ENCODE results near the gene PCOLCE2.

The PCOLCE2 gene

DNA sequence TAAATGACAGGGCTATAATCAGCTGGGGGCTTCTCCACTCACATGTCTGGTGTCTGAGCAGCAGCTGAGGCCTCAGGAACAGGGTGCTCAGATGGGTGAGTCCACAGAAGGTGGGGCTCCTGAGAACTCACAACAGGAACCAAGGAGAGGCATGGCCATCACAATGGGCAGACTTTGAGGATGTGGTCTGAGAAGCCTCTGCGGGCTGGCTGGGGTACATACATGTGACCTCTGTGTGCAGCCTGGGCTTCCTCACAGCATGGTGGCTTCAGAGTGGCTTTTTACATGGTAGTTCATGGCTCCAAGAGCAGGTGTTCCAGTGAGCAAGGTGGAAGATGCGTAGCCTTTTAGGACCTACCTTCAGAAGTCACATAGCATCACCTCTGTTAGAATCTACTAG lies 106.3 kb downstream of the PCOLCE2 start:
- Histone ChIP-seq H3K36me3 (ENCODE audit: control insufficient read depth in 1 of 2, insufficient read depth in 2 of 2, low read depth in 1 of 2, low read length in 2 of 2) (peaks cover 4 to 23% of the 10 kb centered on the region in 2 experiments), H2BK12ac (ENCODE audit: low read length in 2 of 2) (no peak overlapping the region), H3K4me3 (ENCODE audit: insufficient read depth in 1 of 2, low read depth in 1 of 2, low read length in 2 of 2) (no peak overlapping the region), H4K8ac (ENCODE audit: low read length) (no peak overlapping the region), H3K14ac (ENCODE audit: low read length in 2 of 2) (no peak overlapping the region), H3K9me3 (ENCODE audit: control insufficient read depth, low read length) (no peaks in the 10 kb centered on the region), H2BK15ac (ENCODE audit: low read depth, poor library complexity, severe bottlenecking) (no peak overlapping the region), H3K9ac (ENCODE audit: low read length) (no peak overlapping the region), H3K79me1 (replicated peaks; ENCODE audit: low read length, poor library complexity, severe bottlenecking) (no peaks in the 10 kb centered on the region), H3K18ac (ENCODE audit: low read depth in 1 of 2, low read length in 2 of 2) (no peak overlapping the region), H2AK5ac (ENCODE audit: low read length, severe bottlenecking) (no peak overlapping the region), H2BK120ac (ENCODE audit: low read depth, low read length) (no peak overlapping the region), H3K4me1 (ENCODE audit: control insufficient read depth, insufficient read depth, low read depth, low read length) (no peaks in the 10 kb centered on the region), H3K4ac (ENCODE audit: low read depth in 1 of 2, low read length in 2 of 2) (no peak overlapping the region), H2BK5ac (ENCODE audit: low read depth, low read length, poor library complexity, severe bottlenecking) (no peak overlapping the region), H3K27me3 (ENCODE audit: control insufficient read depth in 1 of 2, insufficient read depth in 1 of 2, low read length in 2 of 2) (no peaks in the 10 kb centered on the region), H2AFZ (ENCODE audit: low read depth, low read length) (no peak overlapping the region), H3K23ac (ENCODE audit: low read length in 2 of 2) (no peak overlapping the region), H3K4me2 (ENCODE audit: low read length, poor library complexity, severe bottlenecking) (no peak overlapping the region), H3K27ac (ENCODE audit: low read length, poor library complexity, severe bottlenecking) (no peak overlapping the region), H4K91ac (ENCODE audit: low read length) (no peak overlapping the region)
- WGBS: 94% methylated on average over 1 of the region's 2 CpGs
- DNase-seq: no peak

DNA sequence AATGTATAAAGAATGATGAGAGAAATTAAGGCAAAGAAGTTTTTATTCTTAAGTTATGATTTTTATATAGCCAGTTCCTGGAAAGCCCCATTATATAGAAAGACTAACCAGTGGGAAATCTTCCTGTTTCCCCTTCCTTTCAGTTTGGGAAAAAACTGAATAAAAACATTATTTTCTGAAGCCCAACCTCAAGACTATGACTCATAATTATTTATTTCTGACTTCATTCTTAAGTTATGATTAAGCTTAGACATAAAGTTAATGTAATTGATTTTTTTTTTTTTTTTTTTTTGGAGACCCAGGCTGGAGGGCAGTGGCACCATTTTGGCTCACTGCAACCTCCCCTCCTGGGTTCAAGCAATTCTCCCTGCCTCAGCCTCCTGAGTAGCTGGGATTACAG lies 109.3 kb downstream of the PCOLCE2 start:
- H3K23ac ChIP-seq (ENCODE audit: low read length in 2 of 2): no peak overlapping the region
- no peak overlapping the region for H2AFZ ChIP-seq (ENCODE audit: low read depth, low read length)
- H4K91ac ChIP-seq (ENCODE audit: low read length): no peak overlapping the region
- H2BK120ac ChIP-seq (ENCODE audit: low read depth, low read length): no peak overlapping the region
- no peaks in the 10 kb centered on the region for H3K27me3 ChIP-seq (ENCODE audit: control insufficient read depth in 1 of 2, insufficient read depth in 1 of 2, low read length in 2 of 2)
- no peak overlapping the region for H3K4me2 ChIP-seq (ENCODE audit: low read length, poor library complexity, severe bottlenecking)
- H3K9me3 ChIP-seq (ENCODE audit: control insufficient read depth, low read length): no peaks in the 10 kb centered on the region
- H3K18ac ChIP-seq (ENCODE audit: low read depth in 1 of 2, low read length in 2 of 2): no peak overlapping the region
- H4K8ac ChIP-seq (ENCODE audit: low read length): no peak overlapping the region
- H3K9ac ChIP-seq (ENCODE audit: low read length): peak overlapping the region; percentile 58
- no peak for DNase-seq
- H3K14ac ChIP-seq (ENCODE audit: low read length in 2 of 2): no peak overlapping the region
- no peak overlapping the region for H3K4ac ChIP-seq (ENCODE audit: low read depth in 1 of 2, low read length in 2 of 2)
- H3K79me1 ChIP-seq (replicated peaks; ENCODE audit: low read length, poor library complexity, severe bottlenecking): no peaks in the 10 kb centered on the region
- no peak overlapping the region for H3K27ac ChIP-seq (ENCODE audit: low read length, poor library complexity, severe bottlenecking)
- no peak overlapping the region for H2BK5ac ChIP-seq (ENCODE audit: low read depth, low read length, poor library complexity, severe bottlenecking)
- H2BK12ac ChIP-seq (ENCODE audit: low read length in 2 of 2): no peak overlapping the region
- H3K4me1 ChIP-seq (ENCODE audit: control insufficient read depth, insufficient read depth, low read depth, low read length): no peaks in the 10 kb centered on the region
- H2BK15ac ChIP-seq (ENCODE audit: low read depth, poor library complexity, severe bottlenecking): no peak overlapping the region
- peaks cover 4 to 25% of the 10 kb centered on the region in 2 experiments for H3K36me3 ChIP-seq (ENCODE audit: control insufficient read depth in 1 of 2, insufficient read depth in 2 of 2, low read depth in 1 of 2, low read length in 2 of 2)
- no peak overlapping the region for H2AK5ac ChIP-seq (ENCODE audit: low read length, severe bottlenecking)
- H3K4me3 ChIP-seq (ENCODE audit: insufficient read depth in 1 of 2, low read depth in 1 of 2, low read length in 2 of 2): no peak overlapping the region

DNA sequence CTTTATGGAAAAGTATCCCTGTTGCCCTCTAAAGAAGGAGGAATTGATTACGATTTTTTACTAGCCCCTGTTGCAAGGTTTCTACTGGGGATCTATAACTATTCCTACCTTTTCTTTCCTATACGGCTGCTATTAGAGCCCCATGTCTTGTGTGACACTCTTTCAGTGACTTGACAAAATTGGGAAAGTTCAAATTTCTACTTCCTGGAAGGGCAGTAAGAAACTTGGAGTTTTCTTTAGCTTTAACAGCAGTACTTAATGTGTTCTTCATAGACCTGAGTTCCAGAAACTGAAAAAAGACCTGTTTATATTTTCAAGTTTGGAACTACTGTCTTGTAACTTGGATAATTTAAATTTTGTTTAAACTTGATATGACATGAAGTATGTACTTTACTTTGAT lies 110.3 kb downstream of the PCOLCE2 start:
- H3K27ac ChIP-seq (ENCODE audit: low read length, poor library complexity, severe bottlenecking): no peak overlapping the region
- H2BK15ac ChIP-seq (ENCODE audit: low read depth, poor library complexity, severe bottlenecking): no peak overlapping the region
- H3K27me3 ChIP-seq (ENCODE audit: control insufficient read depth in 1 of 2, insufficient read depth in 1 of 2, low read length in 2 of 2): no peaks in the 10 kb centered on the region
- H3K4me3 ChIP-seq (ENCODE audit: insufficient read depth in 1 of 2, low read depth in 1 of 2, low read length in 2 of 2): no peak overlapping the region
- peaks cover 3% of the 10 kb centered on the region for H3K79me1 ChIP-seq (replicated peaks; ENCODE audit: low read length, poor library complexity, severe bottlenecking)
- H3K36me3 ChIP-seq (ENCODE audit: control insufficient read depth in 1 of 2, insufficient read depth in 2 of 2, low read depth in 1 of 2, low read length in 2 of 2): peaks cover 4 to 21% of the 10 kb centered on the region in 2 experiments
- no peak overlapping the region for H2BK120ac ChIP-seq (ENCODE audit: low read depth, low read length)
- H3K4me2 ChIP-seq (ENCODE audit: low read length, poor library complexity, severe bottlenecking): no peak overlapping the region
- H2BK5ac ChIP-seq (ENCODE audit: low read depth, low read length, poor library complexity, severe bottlenecking): no peak overlapping the region
- H3K9ac ChIP-seq (ENCODE audit: low read length): peak overlapping the region; percentile 58
- H2AFZ ChIP-seq (ENCODE audit: low read depth, low read length): no peak overlapping the region
- H3K18ac ChIP-seq (ENCODE audit: low read depth in 1 of 2, low read length in 2 of 2): no peak overlapping the region
- no peak for DNase-seq
- no peaks in the 10 kb centered on the region for H3K4me1 ChIP-seq (ENCODE audit: control insufficient read depth, insufficient read depth, low read depth, low read length)
- H2AK5ac ChIP-seq (ENCODE audit: low read length, severe bottlenecking): no peak overlapping the region
- no peak overlapping the region for H3K4ac ChIP-seq (ENCODE audit: low read depth in 1 of 2, low read length in 2 of 2)
- no peak overlapping the region for H4K8ac ChIP-seq (ENCODE audit: low read length)
- H3K14ac ChIP-seq (ENCODE audit: low read length in 2 of 2): no peak overlapping the region
- WGBS: 100% methylated on average over 1 of the region's 2 CpGs
- no peak overlapping the region for H4K91ac ChIP-seq (ENCODE audit: low read length)
- no peak overlapping the region for H3K23ac ChIP-seq (ENCODE audit: low read length in 2 of 2)
- H3K9me3 ChIP-seq (ENCODE audit: control insufficient read depth, low read length): no peaks in the 10 kb centered on the region
- no peak overlapping the region for H2BK12ac ChIP-seq (ENCODE audit: low read length in 2 of 2)

DNA sequence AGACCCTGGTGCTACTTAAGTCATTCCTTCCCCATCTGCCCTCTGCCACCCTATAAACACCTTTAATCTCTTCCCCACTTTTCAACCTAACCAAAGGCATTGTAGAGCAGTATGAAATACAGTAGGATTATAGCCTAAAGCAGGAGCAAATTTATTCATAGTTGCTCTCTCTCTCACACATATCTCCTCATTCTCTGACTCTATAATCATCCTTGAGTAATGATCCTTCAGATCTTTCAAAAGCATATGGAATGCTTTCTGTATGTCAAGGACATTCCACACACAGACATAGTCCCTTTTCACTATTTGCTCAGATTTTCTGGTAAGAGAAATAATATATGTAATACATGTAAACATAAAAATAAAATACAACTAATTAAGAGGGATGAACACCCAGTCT lies 111.0 kb downstream of the PCOLCE2 start:
- Histone ChIP-seq H3K36me3 (ENCODE audit: control insufficient read depth in 1 of 2, insufficient read depth in 2 of 2, low read depth in 1 of 2, low read length in 2 of 2) (peaks cover 4 to 19% of the 10 kb centered on the region in 2 experiments), H2BK5ac (ENCODE audit: low read depth, low read length, poor library complexity, severe bottlenecking) (no peak overlapping the region), H2AK5ac (ENCODE audit: low read length, severe bottlenecking) (no peak overlapping the region), H2BK15ac (ENCODE audit: low read depth, poor library complexity, severe bottlenecking) (no peak overlapping the region), H3K18ac (ENCODE audit: low read depth in 1 of 2, low read length in 2 of 2) (no peak overlapping the region), H3K27ac (ENCODE audit: low read length, poor library complexity, severe bottlenecking) (no peak overlapping the region), H4K8ac (ENCODE audit: low read length) (no peak overlapping the region), H3K4me2 (ENCODE audit: low read length, poor library complexity, severe bottlenecking) (no peak overlapping the region), H2AFZ (ENCODE audit: low read depth, low read length) (no peak overlapping the region), H4K91ac (ENCODE audit: low read length) (no peak overlapping the region), H3K23ac (ENCODE audit: low read length in 2 of 2) (no peak overlapping the region), H3K4me1 (ENCODE audit: control insufficient read depth, insufficient read depth, low read depth, low read length) (no peaks in the 10 kb centered on the region), H3K4me3 (ENCODE audit: insufficient read depth in 1 of 2, low read depth in 1 of 2, low read length in 2 of 2) (no peak overlapping the region), H3K14ac (ENCODE audit: low read length in 2 of 2) (no peak overlapping the region), H2BK120ac (ENCODE audit: low read depth, low read length) (no peak overlapping the region), H3K9me3 (ENCODE audit: control insufficient read depth, low read length) (no peaks in the 10 kb centered on the region), H3K79me1 (replicated peaks; ENCODE audit: low read length, poor library complexity, severe bottlenecking) (peaks cover 5% of the 10 kb centered on the region), H3K27me3 (ENCODE audit: control insufficient read depth in 1 of 2, insufficient read depth in 1 of 2, low read length in 2 of 2) (no peaks in the 10 kb centered on the region), H2BK12ac (ENCODE audit: low read length in 2 of 2) (no peak overlapping the region), H3K4ac (ENCODE audit: low read depth in 1 of 2, low read length in 2 of 2) (no peak overlapping the region), H3K9ac (ENCODE audit: low read length) (no peak overlapping the region)
- DNase-seq: no peak

All from mesenchymal stem cell (in vitro differentiated cells and primary cell).